Parathyroid adenoma (tissue), 2 donors: ENCODE data around the gene CACHD1.

ENCODE experiments used
- H2AFZ ChIP-seq: fragments of 300-600 bp; sonication (generic); one replicate; pipeline ENCODE4 v1.7.0; 2017; ENCODE audit warnings: antibody characterized with exemption, mild to moderate bottlenecking
- H3K27ac ChIP-seq: fragments of 300-600 bp; sonication (generic); one replicate; pipeline ENCODE4 v1.7.0; 2017
- H3K27me3 ChIP-seq: fragments of 300-600 bp; sonication (generic); one replicate; pipeline ENCODE4 v1.7.0; 2017; ENCODE audit warnings: low read length; ENCODE audit not compliant: control insufficient read depth, insufficient read depth
- H3K36me3 ChIP-seq: fragments of 300-600 bp; sonication (generic); one replicate; pipeline ENCODE4 v1.7.0; 2017; ENCODE audit warnings: low read length; ENCODE audit not compliant: control insufficient read depth, insufficient read depth
- H3K4me1 ChIP-seq: fragments of 300-600 bp; sonication (generic); one replicate; pipeline ENCODE4 v1.7.0; 2017; ENCODE audit warnings: control low read depth
- H3K4me2 ChIP-seq: fragments of 300-600 bp; sonication (generic); one replicate; pipeline ENCODE4 v1.7.0; 2017; ENCODE audit warnings: low read length
- H3K4me3 ChIP-seq: fragments of 300-600 bp; sonication (generic); one replicate; pipeline ENCODE4 v1.7.0; 2017; ENCODE audit warnings: low read depth, low read length
- H3K79me2 ChIP-seq: fragments of 300-600 bp; sonication (generic); one replicate; pipeline ENCODE4 v1.7.0; 2017; ENCODE audit warnings: control low read depth
- H3K9ac ChIP-seq: fragments of 300-600 bp; sonication (generic); one replicate; pipeline ENCODE4 v1.7.0; 2017; ENCODE audit warnings: mild to moderate bottlenecking
- H3K9me3 ChIP-seq: fragments of 300-600 bp; sonication (generic); one replicate; pipeline ENCODE4 v1.7.0; 2017; ENCODE audit warnings: low read length; ENCODE audit not compliant: control insufficient read depth
- TF ChIP-seq, protein P1 (sequence below): fragments of 300-600 bp; sonication (generic); IDR thresholded peaks from one replicate; pipeline ENCODE4 v1.7.0; 2017; ENCODE audit warnings: antibody characterized with exemption, mild to moderate bottlenecking
- donor health status: primary hyperparathyroidism.

The CACHD1 gene

DNA sequence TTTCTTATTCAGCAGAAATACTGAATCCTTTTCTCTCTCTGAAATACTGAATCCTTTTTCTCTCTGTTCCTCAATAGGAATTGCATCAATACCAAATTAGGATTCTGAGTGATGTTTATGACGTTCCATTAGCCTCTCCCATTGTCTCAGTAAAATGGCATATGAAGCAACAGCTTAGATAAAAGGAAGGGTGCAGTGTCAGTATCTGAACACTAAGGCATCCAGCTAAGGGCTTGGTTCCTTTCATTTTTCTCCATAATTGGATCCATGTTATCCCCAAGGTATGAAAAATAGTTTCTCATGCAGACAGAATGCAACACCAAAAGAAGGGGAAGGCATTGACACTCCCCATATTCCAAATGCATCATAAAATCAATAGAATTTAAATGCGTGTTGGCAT is 213.5 kb downstream of the CACHD1 start:
- no peaks in the 10 kb centered on the region for H3K27me3 ChIP-seq
- no peaks in the 10 kb centered on the region for H3K79me2 ChIP-seq
- no peak overlapping the region for H3K9ac ChIP-seq
- TF ChIP-seq, protein P1, sequence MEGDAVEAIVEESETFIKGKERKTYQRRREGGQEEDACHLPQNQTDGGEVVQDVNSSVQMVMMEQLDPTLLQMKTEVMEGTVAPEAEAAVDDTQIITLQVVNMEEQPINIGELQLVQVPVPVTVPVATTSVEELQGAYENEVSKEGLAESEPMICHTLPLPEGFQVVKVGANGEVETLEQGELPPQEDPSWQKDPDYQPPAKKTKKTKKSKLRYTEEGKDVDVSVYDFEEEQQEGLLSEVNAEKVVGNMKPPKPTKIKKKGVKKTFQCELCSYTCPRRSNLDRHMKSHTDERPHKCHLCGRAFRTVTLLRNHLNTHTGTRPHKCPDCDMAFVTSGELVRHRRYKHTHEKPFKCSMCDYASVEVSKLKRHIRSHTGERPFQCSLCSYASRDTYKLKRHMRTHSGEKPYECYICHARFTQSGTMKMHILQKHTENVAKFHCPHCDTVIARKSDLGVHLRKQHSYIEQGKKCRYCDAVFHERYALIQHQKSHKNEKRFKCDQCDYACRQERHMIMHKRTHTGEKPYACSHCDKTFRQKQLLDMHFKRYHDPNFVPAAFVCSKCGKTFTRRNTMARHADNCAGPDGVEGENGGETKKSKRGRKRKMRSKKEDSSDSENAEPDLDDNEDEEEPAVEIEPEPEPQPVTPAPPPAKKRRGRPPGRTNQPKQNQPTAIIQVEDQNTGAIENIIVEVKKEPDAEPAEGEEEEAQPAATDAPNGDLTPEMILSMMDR: no peak
- H3K9me3 ChIP-seq: no peaks in the 10 kb centered on the region
- H2AFZ ChIP-seq: no peak overlapping the region
- no peak overlapping the region for H3K4me3 ChIP-seq
- H3K4me2 ChIP-seq: no peak overlapping the region
- H3K4me1 ChIP-seq: no peaks in the 10 kb centered on the region
- no peak overlapping the region for H3K27ac ChIP-seq
- H3K36me3 ChIP-seq: no peaks in the 10 kb centered on the region

DNA sequence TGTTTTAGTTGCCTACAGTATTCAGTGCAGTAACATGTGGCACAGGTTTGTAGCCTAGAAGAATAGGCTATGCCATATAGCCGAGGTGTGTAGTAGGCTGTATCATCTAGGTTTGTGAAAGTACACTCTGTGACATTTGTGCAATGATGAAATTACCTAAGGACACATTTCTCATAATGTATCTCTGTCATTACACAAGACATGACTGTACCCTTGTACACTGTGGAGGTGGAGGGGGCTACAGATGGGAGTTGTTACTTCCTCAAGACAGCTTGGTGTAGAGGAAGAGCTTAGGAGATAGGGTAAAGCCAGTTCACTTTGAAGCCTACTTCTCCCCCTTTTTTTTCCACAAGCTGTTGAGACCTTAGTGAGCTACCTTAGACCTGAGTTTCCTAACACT is 215.3 kb downstream of the CACHD1 start:
- no peak overlapping the region for H2AFZ ChIP-seq
- H3K27me3 ChIP-seq: no peaks in the 10 kb centered on the region
- H3K9ac ChIP-seq: no peak overlapping the region
- H3K4me1 ChIP-seq: no peaks in the 10 kb centered on the region
- TF ChIP-seq, protein P1: no peak
- no peaks in the 10 kb centered on the region for H3K36me3 ChIP-seq
- H3K27ac ChIP-seq: no peak overlapping the region
- no peaks in the 10 kb centered on the region for H3K9me3 ChIP-seq
- H3K4me3 ChIP-seq: no peak overlapping the region
- no peak overlapping the region for H3K4me2 ChIP-seq
- H3K79me2 ChIP-seq: no peaks in the 10 kb centered on the region

DNA sequence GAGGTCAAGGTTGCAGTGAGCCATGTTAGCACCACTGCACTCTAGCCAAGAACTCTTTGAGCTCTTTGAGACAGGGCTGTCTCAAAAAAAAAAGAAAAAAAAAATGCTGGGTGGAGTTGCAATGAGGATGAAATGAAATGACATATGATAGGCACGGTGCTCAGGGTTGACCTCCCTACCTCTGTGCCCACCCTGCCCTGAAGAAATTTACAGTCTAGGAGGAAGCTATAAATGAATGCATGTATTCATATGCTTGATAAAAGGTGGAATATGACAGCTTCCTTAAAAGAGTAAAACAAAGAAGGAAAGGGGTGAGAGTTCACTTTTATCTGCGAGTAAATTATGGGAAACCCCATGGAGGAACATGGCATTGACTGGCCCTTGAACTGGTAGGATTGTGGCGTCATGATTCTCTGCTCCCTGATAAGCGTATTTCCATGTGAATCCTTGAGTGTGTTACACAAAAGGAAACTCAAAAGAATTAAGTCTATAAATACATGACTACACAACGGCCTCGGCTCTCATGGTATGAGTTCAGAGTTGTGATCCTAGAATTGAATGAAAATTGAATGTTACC is 215.9 kb downstream of the CACHD1 start:
- Histone ChIP-seq H3K27ac (no peak overlapping the region), H3K9ac (no peak overlapping the region), H2AFZ (no peak overlapping the region), H3K36me3 (no peaks in the 10 kb centered on the region), H3K27me3 (no peaks in the 10 kb centered on the region), H3K79me2 (no peaks in the 10 kb centered on the region), H3K4me1 (no peaks in the 10 kb centered on the region), H3K4me3 (no peak overlapping the region), H3K4me2 (no peak overlapping the region), H3K9me3 (no peaks in the 10 kb centered on the region)
- TF ChIP-seq, protein P1: no peak

DNA sequence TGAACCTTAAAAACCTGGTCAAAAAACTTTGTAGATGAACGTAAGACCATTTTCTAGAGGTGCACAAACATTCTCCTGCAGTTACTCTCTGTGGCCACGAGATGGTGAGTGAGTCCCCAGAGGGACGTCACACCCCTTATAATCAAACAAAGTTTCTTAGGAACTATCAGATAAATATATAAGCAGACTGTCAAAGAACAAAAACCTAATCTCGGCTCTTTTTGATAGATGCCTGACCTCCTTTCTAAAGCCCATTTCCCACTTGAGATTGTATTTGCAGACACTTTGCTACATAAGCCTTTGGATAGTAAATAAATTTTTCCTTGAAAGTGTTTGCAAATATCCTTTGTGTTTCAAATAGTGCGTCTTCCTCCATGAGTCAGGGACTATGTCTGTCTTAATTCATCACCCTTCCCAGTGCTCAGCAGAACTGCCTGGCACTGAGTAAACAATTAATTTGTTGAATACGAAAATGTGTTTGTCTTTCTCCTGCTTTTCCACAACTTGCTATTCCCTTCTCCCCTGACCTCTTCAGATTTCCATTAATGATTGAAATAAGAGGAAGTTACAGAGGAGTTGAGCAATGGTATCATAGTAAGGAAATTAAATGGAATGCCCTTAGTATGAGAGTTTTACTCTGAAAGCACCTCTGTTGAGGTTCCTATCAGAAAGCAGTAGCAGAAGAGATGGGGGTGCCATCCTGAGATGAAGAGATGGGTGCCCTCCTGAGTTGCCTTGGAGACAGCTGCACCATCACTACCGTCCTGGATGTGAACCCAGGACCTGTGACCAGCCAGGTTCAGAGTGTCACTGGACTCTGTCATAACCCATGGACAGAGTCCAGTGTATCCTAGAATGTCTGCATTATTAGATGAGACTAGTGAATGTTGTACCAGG is 217.1 kb downstream of the CACHD1 start:
- H3K27ac ChIP-seq: no peak overlapping the region
- H3K4me2 ChIP-seq: no peak overlapping the region
- no peaks in the 10 kb centered on the region for H3K9me3 ChIP-seq
- no peaks in the 10 kb centered on the region for H3K79me2 ChIP-seq
- no peaks in the 10 kb centered on the region for H3K27me3 ChIP-seq
- TF ChIP-seq, protein P1: peak; percentile 71
- H3K4me3 ChIP-seq: no peak overlapping the region
- H2AFZ ChIP-seq: no peak overlapping the region
- no peak overlapping the region for H3K9ac ChIP-seq
- no peaks in the 10 kb centered on the region for H3K4me1 ChIP-seq
- no peaks in the 10 kb centered on the region for H3K36me3 ChIP-seq
